UCSD-AML1 (cell line): ENCODE data around the gene DHFR2.
"Not testable (repeated sequence)": the region's sequence is repeated elsewhere in the genome, so short reads cannot be mapped to it uniquely, and the experiment has no call there.

ENCODE experiments used
- DNase-seq: peaks from one replicate; lab custom pipeline; 2025; ENCODE audit not compliant: unreplicated experiment; lab: John Stamatoyannopoulos, UW

The DHFR2 gene

GRCh38 chr3:94062513-94063404 is at the start of gene DHFR2, which contains the start of gene NSUN3:
Gene DHFR2 (minus strand): TSS chr3:94062916. CDS start chr3:94061511, 1,405 bp downstream.
Gene NSUN3 (plus strand): TSS chr3:94063061. CDS start chr3:94063127, 66 bp downstream.
- DNase-seq, result peak; percentile 94

DNA sequence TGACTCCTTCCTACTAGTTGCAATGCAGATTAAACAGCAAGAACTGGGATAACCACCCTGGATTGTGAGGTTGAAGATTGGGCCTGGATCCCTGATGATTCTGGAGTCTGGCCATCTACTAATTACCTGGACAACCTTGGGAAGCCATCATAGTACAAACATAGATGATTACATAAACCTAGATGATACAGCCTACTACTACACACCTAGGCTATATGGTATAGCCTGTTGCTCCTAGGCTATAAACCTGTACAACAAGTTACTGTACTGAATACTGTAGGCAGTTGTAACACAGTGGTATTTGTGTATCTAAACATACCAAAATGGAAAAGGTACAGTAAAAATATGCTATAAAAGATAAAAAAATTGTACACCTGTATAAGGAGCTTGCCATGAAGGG is 48.1 kb upstream of the DHFR2 start:
- no peak for DNase-seq

GRCh38 chr3:94110232-94110631 is 47.5 kb upstream of the DHFR2 start:
- DNase-seq, result not testable (repeated sequence)

DNA sequence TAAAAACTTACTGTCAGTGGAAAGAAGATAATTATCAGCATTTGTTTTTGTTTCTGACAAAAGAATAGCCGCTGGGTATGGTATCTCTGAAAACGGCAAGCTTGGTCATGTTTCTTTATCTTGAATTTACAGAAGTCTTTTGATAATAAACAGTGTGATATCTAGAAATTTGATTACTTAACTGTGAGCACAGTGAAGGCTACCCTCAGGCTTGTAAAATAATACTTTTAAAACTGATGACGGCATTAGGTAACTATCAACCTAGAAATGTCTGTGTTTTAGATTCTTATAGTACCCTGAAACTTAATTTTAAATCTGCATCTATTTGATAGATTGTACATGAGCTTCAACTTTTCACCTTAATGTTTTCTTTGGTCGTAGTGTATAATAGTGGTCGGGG is 43.6 kb upstream of the DHFR2 start:
- no peak for DNase-seq

DNA sequence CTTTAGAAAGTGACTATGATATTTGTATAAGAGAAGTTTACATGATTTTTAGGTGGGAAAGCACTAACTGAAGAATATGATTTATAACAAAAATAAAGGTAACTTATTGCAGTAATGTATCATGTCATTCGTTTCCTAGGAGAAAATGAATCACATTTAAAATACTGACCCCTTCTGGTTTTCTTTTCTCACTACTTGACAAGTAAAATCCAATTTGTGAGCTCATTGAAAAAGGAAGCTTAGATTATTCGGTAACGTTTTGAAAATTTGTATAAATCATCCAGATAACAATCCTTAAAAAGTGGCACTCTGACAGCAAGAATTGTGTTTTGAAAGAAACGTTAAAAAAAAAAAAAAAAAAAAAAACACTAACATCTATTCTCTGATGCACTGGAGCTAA is 39.1 kb upstream of the DHFR2 start:
- DNase-seq, result no peak

GRCh38 chr3:94099311-94099710 is 36.6 kb upstream of the DHFR2 start:
- DNase-seq, result no peak

GRCh38 chr3:94098452-94098851 is 35.7 kb upstream of the DHFR2 start:
- DNase-seq, result no peak

DNA sequence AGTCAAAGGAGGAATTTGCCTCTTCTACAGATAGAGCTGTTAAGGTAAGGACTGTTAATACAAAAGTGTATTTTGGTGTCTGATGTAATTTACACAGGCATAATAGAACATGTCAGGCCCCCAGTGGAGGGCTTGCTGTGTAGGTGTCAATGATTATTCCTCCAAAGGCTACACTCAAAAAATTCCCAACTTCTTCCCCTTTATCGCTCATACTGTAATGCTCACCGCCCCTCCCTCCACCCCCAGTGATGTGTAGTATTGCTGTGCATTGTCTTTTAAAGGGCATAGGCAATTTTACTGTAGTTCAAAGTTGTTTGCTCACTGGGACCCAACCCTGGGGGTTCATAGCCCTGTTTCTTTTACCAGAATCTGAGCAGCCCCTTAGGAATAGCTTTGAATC is 32.4 kb upstream of the DHFR2 start:
- no peak for DNase-seq

DNA sequence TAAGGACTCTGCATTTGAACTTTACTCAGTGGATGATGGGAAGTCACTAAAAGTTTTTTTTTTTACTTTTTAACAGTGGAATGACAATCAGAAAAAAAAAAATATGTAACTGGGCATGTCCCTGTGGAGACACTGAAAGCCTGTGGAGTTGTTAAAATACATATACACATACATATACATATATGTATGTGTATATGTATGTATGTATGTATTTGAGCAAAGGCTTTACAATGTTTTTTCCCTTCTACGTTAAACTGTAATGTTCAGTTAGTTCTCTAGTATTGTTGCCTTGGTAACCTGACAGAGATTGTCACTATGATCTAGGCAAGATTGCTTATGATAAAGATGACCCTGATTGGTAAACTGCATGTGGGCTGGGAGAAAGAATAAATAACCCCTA is 30.4 kb upstream of the DHFR2 start:
- no peak for DNase-seq

DNA sequence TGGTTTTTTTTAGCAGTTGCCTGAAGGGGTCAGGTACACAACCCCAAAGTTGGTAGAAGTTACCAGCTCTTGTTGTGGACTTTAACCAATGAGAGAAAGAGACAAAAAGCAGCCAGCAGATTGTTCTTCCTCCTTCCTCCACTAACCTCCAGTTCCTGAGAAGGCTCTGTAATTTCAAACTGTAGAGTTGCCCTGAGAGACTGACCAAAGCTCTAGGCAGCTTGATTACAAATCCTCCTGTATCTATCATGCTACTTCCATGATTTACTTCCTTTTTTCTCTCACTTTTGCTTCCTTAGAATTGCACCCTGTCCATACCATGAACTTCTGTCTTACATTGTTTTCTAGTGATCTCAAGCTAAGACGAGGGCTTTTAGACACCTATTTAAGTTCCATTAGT is 29.4 kb upstream of the DHFR2 start:
- no peak for DNase-seq

DNA sequence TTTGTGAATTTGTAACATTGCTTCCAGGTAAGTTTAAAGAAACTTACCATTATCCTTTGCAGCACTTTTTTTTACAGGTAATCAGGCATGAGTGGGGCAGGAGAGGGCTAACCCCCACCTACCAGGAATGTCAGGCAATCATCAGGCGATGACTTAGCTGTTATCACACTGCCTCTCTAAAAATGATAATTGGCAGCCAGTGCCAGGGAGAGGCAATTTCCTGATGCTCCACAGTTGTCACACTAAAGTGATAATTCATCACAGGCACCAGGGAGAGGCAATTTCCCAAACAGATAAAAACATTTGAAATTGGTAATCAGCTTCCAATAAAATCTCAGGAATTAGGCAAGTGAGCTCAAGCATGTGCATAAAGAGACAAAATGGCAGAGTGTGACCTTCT is 26.4 kb upstream of the DHFR2 start:
- DNase-seq, result no peak

DNA sequence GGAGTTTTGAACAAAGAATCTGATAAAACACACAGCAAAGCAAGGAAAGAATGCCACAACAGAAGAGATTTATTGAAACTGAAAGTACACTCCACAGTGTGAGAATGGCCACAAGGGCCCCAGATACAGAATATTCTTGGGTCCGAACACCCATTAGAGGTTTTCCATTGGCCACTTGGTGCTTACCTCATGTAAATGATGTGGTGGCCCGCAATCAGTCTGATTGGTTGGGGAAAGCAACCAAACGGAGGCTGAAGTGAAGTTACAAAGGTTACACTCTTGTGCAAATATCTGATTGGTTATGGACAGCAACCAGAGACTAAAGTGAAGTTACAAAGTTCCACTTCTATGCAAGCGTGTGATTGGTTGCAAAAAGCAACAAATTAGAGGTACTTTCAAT is 20.5 kb upstream of the DHFR2 start:
- no peak for DNase-seq

GRCh38 chr3:94082391-94082937 is 19.7 kb upstream of the DHFR2 start:
- DNase-seq, result no peak

DNA sequence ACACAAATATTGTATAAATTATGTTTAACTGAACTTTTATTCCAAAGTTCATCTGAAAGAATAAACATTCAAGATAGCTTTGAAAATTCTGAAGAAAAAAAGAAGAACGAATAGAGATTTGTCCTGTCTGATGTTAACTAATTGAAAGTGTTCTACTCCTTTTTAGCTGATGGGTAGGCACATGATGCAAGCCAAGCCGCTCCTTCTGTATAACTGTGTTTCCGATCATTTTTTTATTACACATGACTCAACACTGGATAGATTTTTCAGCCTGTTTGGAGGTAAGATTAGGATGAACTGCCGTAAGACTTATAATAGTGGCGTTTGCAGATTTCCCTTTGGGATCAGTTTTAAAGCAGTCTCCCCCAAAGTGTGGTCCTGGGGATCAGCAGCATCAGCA is 19.2 kb upstream of the DHFR2 start:
- no peak for DNase-seq

DNA sequence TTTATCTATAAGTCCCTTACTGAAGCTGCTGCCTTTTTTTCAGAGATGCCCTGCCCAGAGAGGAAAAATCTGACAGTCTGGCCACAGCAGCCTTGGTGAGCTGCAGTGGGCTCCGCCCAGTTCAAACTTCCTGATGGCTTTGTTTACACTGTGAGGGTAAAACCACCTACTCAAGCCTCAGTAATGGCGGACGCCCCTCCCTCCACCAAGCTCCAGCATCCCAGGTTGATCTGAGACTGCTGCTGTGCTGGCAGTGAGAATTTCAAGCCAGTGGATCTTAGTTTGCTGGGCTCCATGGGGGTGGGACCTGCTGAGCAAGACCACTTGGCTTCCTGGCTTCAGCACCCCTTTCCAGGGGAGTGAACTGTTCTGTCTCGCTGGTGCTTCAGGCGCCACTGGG is 17.8 kb upstream of the DHFR2 start:
- not testable (repeated sequence) for DNase-seq

GRCh38 chr3:94076055-94076454 is 13.3 kb upstream of the DHFR2 start:
- DNase-seq, result no peak

- peak; percentile 10 for DNase-seq
These were observed 9.1 kb upstream of the DHFR2 start for GRCh38 chr3:94071713-94072284.

DNA sequence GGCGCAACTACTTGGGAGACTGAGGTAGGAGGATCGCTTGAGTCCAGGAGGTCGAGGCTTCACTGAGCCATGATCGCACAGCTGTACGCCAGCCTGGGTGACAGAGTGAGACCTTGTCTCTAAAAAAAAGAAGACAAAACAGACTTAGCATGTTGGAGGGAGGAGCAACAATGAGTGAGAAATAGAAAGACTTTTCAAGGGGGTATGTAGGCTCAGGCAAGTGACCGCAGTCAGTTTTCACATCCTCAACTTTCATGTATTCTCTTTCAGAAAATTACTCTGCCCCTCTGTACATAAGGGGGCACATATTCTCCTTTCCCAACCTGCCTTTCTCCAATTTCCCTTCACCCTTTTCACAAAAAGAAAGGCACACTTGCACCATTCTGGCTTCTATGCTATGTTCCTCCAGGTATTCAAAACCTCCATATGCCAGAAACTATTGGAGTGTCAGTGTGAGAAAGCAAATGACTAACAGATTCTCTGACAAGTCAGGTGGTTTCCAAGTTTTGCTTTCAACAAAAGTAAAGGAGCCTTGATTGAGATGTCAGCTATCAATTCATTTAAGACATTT is 7.7 kb upstream of the DHFR2 start:
- no peak for DNase-seq

DNA sequence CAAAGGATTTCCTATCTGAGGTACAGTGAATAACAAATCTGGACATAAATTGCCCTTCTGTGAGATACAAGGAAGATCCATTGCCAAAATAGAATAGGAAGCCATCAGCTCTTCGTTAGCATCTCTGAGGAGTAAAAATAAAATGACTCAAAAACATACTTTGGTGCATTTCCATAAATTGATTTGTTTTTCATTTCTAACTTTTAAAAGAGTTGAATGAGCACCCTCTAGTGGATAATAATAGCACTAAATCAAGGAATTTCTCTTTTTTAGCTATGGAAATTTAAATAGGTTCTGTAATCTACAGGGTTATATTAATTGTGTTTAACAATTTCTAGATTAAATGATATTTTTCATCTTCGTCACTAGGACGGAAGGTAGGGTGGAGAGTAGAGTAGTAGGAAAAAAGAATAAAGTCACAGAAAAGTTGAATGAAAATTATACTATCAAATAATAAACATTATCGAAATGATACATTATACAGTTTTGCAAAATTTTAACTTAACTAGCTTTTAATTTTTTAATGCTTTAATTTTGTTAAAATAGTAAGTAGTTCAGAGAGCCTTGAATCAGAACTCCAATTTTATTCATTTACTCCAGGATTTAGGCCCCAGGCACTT is 6.6 kb upstream of the DHFR2 start:
- no peak for DNase-seq

DNA sequence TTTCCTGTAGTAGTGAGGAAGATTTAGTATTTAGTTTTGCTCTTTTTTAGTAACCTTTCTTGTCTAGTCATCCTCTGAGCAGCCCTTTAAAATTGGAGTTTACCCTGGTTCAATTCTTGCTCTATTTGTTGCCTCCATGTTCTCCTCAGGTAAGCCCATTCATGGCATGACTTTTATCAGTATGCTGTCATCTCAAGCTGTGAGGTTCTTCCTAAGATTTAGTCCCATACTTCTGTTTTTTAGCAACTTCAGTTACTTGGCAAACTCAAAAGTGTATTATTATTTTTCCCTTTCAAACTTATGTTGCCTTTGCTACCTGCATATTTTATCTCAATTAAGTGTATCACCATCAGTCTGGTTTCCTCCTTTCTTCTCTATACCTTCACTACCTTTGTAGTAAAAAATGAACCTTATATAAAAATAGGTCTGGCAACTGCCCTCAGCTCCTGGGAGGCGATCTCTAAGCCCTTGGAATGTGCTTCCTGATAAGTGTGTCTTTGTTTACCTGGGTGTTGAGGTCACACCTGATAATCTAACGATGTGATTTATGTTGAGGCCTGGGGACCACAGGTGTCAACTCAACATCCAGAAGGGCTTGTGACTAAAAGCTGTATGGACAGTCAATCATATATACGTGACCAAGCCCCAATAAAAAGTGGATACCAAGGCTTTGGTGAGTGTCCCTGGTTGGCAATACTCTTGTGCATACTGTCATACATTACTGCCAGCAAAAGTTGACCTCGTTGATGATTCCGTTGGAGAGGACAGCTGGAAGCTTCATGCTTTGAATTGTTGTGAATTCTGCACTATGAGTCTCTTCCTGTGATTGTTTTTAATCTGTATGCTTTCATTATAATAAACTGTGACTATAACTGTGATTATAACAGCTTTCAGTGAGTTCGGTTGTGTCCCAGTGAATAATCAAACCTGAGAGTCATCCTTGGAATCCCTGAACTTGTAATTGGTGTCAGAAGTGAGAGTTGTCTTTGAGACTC is 4.1 kb upstream of the DHFR2 start:
- no peak for DNase-seq
